Body of pancreas (tissue), 4 donors: ENCODE data around the gene ATXN7L3.

Experiments used
- POLR2A ChIP-seq, 3 donors: fragments of 450-650 bp; IDR thresholded peaks; one replicate each; pipeline ENCODE4 v1.6.1; 2016; ENCODE audit warnings: antibody characterized with exemption in 3 of 3, mild to moderate bottlenecking in 2 of 3
- TF ChIP-seq, protein P1 (sequence below), 7 experiments: fragments of 450-650 bp in 4 of 7; fragments of 200-600 bp in 3 of 7; sonication (generic) in 3 of 7; IDR thresholded peaks; one replicate each; pipeline ENCODE4 v1.5.1; 2016 to 2019; ENCODE audit warnings: antibody characterized with exemption in 7 of 7

GRCh38 chr17:44186307-44187130 lies 13.2 kb downstream of the ATXN7L3 start, which contains the start of gene TMUB2:
- TF ChIP-seq, protein P1, sequence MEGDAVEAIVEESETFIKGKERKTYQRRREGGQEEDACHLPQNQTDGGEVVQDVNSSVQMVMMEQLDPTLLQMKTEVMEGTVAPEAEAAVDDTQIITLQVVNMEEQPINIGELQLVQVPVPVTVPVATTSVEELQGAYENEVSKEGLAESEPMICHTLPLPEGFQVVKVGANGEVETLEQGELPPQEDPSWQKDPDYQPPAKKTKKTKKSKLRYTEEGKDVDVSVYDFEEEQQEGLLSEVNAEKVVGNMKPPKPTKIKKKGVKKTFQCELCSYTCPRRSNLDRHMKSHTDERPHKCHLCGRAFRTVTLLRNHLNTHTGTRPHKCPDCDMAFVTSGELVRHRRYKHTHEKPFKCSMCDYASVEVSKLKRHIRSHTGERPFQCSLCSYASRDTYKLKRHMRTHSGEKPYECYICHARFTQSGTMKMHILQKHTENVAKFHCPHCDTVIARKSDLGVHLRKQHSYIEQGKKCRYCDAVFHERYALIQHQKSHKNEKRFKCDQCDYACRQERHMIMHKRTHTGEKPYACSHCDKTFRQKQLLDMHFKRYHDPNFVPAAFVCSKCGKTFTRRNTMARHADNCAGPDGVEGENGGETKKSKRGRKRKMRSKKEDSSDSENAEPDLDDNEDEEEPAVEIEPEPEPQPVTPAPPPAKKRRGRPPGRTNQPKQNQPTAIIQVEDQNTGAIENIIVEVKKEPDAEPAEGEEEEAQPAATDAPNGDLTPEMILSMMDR (IDR thresholded peaks at IDR 0.05) = peak in 1 of 7 experiments; percentile 13
- TF ChIP-seq POLR2A (IDR thresholded peaks at IDR 0.05) = peak; percentile 82 to 94 (median 90)
